ENCODE results near the gene BNIP3.
"Not testable (repeated sequence)": the region's sequence is repeated elsewhere in the genome, so short reads cannot be mapped to it uniquely, and the experiment has no call there.

The BNIP3 gene

GRCh38 chr10:131977323-131978096, 4.2 kb downstream of the BNIP3 start:
- DNase-seq (ENCODE audit: low spot score) = no peak

- DNase-seq (ENCODE audit: low spot score) = no peak
These were observed 5.9 kb downstream of the BNIP3 start for GRCh38 chr10:131975796-131976195.

DNA sequence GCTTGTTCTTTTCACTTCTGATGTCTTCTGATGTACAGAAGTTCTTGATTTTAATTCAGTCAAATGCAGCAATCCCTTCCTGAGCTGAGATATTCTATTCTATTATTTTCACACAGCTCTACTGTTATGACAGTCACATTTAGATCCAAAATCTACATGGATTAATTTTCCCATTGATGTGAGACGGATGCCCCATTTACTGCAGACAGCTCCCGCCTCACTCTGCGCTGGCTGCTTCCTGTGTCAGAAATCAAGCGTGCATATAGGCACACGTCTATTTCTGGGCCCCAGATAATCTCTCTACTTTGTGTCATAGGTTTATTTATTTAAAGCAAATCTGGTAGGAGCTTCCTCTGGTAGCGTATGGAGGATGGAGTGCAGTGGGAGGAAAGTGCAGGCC, 6.7 kb downstream of the BNIP3 start:
- DNase-seq (ENCODE audit: low spot score) = no peak

GRCh38 chr10:131974034-131974817, 7.5 kb downstream of the BNIP3 start:
- no peak for DNase-seq (ENCODE audit: low spot score)

- DNase-seq (ENCODE audit: low spot score) = no peak
These were observed 8.4 kb downstream of the BNIP3 start for GRCh38 chr10:131973160-131973951.

DNA sequence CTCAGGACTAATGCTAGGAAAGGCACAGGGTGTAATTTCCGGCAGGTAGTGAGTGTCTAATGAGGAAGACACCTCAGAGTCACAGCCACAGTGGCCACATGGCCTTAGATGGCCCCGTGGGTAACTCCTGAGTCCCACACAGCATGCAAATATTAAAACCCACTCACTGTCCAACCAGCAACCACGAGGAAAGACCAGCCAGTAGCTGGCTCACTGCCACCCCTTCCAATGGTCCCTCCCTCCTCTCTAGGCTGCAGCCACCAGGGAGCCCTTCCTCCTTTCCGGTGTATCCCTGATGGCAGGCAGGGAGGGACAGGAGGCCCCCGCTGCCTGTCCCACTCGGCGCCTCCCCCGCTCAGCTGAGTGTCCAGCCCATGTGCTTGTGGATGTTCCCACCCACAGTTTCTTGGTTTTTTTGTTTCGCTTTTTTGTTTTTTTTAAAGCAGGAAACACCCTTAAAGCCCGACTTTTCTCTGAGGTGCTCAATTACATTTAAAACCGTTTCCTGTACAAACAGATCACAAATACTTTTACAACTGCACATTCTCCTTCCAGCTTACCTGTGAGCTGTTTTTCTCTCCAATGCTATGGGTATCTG, 9.2 kb downstream of the BNIP3 start:
- peak; percentile 46 for DNase-seq (ENCODE audit: low spot score)

- no peak for DNase-seq (ENCODE audit: low spot score)
These were observed 10.1 kb downstream of the BNIP3 start for GRCh38 chr10:131971591-131971990.

DNA sequence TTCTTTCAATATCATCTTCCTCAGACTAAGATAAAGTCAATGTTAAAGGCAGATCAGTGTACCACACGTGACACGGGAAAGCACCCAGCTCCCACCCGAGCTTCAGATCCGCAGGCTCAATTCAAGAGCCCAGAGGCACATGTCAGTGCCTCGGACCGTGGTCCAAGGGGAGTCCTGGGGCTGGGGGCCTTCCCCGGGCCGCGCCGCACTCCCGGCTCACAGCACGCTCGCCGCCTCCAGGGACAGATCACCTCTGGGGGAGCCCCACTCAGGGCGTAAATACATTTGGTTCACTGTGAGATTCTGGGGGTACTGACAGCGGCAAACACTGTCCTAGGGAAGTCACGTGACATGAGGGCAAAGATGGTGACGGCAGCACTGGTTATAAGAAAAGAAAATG, 10.8 kb downstream of the BNIP3 start:
- no peak for DNase-seq (ENCODE audit: low spot score)

DNA sequence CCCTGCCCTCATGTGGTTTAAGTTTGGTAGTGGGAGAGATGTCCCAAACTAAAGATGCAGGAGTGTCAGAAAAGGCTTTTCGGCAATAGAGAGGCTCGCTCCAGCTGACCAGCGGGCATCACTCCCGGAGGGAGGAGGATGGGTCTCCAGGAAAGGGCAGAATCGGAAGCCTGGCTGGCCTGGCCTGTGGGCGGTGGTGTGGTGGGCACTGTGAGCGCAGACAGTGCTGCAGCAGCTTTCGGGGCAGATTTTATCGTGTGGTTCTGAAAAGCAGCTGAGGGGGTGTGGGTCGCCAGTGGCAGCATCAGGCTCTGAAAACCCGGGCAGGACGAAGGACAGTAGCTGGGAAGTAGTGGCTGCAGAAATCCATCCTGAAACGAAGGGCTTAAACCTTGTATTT, 12.8 kb downstream of the BNIP3 start:
- no peak for DNase-seq (ENCODE audit: low spot score)

- DNase-seq (ENCODE audit: low spot score) = no peak
These were observed 17.4 kb downstream of the BNIP3 start for GRCh38 chr10:131964298-131964697.

DNA sequence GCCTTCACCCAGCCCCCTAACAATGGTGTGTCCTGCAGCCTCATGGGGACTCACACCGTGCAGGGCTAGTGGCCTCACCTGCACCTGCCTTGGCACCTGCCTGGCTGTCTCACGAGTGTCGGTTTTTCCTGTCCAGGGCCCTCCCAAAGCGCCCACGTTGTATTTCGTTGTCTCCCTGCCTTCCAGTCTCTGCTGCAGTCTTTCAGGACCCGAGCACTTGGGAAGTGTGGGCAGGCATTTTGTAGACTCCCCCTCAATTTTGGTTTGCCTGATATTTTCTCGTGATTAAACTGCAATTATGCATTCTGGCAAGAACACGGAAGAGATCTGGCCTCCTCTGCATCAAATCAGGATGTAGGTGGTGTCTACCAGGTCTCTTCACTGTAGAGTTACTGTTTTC, 17.9 kb downstream of the BNIP3 start:
- no peak for DNase-seq (ENCODE audit: low spot score)

DNA sequence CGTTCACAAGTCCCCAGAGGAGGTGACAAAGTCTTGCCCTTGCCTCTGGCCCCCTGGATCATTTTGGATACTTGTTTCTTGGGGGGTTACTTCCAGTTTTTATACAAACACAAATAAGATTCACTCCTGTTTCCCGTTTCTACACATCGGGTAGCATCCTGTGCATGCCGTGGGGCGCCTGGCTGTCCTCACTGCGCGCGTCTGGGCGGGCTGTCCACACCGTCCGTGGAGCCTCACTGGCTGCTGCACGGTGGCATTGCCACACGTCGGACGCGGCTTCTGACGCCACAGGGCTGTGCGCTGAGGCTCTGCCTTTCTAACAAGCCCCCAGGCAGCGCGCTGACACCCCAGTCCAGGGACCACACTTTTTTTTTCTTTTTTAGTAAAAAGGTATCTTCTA, 18.4 kb downstream of the BNIP3 start:
- DNase-seq (ENCODE audit: low spot score) = no peak

- DNase-seq (ENCODE audit: low spot score) = no peak
These were observed 19.7 kb downstream of the BNIP3 start for GRCh38 chr10:131961777-131962662.

GRCh38 chr10:131961047-131961776, 20.5 kb downstream of the BNIP3 start:
- no peak for DNase-seq (ENCODE audit: low spot score)

DNA sequence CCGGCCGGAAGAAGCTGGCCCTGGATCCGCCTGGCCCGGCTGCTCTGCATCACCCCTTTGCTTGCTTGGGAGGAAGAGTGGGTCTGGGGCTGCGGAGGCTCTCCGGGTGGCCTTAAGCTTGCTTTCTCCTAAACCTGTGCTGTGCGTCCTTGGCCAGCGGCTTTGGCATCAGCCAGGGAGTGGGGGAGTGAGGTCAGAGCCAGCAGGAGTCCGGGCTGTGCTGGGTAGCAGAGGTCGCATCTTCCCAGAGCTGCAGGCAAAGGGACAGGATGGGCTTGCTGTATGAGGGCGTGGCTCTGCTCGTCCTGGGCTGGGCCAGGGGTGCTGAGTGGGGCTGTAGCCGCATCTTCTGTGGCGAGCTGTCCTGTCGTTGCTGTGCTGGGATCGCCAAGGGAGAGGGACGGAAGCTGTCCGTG, 21.1 kb downstream of the BNIP3 start:
- DNase-seq (ENCODE audit: low spot score) = no peak

DNA sequence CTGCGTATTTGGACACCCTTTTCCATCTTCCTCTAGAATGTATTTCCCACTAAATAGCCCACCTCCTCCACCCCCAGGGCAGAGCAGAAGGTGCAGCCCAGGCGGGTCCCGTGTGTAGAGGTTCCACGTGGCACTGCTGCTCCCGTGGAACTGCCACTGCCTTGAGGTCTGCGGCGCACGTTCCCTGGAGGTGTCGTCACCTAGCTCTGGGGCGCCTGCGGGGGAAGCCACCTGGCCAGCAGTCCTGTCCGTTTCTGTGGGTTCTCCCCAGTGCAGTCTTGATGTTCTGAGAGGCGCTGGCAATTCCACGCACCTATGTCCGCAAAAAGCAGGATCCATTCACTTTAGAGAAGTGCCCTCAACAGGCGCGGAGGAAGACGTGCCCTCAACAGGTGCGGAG, 21.9 kb downstream of the BNIP3 start:
- no peak for DNase-seq (ENCODE audit: low spot score)

- DNase-seq (ENCODE audit: low spot score) = no peak
These were observed 26.0 kb downstream of the BNIP3 start for GRCh38 chr10:131955591-131956340.

GRCh38 chr10:131954356-131954965, 27.3 kb downstream of the BNIP3 start:
- no peak for DNase-seq (ENCODE audit: low spot score)

DNA sequence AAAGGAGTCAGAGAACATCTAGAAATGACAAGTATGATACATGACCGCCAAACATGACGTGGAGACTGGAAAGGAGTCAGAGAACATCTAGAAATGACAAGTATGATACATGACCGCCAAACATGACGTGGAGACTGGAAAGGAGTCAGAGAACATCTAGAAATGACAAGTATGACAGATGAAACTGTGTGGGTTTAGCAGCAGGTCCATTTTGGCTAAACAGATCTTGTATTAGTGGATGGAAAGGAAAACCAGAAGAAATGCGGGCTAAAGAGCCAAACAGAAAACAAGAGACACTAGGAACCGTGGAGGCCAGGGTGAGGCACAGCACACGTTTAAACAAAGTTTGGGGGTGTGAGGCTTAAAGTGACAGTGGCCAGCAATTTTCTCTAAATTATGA, 31.8 kb downstream of the BNIP3 start:
- DNase-seq (ENCODE audit: low spot score) = not testable (repeated sequence)
